GM18868 (cell line): ENCODE results near the gene FAM13A.

ENCODE experiments used
- ATAC-seq: cut with Tn5 transposase; IDR thresholded peaks from one replicate; pipeline ENCODE4 v1.9.1; 2021; ENCODE audit warnings: mild to moderate bottlenecking, moderate library complexity; ENCODE audit not compliant: unreplicated experiment

The FAM13A gene

GRCh38 chr4:88754796-88755195 is 302.2 kb downstream of the FAM13A start:
- no peak for ATAC-seq

DNA sequence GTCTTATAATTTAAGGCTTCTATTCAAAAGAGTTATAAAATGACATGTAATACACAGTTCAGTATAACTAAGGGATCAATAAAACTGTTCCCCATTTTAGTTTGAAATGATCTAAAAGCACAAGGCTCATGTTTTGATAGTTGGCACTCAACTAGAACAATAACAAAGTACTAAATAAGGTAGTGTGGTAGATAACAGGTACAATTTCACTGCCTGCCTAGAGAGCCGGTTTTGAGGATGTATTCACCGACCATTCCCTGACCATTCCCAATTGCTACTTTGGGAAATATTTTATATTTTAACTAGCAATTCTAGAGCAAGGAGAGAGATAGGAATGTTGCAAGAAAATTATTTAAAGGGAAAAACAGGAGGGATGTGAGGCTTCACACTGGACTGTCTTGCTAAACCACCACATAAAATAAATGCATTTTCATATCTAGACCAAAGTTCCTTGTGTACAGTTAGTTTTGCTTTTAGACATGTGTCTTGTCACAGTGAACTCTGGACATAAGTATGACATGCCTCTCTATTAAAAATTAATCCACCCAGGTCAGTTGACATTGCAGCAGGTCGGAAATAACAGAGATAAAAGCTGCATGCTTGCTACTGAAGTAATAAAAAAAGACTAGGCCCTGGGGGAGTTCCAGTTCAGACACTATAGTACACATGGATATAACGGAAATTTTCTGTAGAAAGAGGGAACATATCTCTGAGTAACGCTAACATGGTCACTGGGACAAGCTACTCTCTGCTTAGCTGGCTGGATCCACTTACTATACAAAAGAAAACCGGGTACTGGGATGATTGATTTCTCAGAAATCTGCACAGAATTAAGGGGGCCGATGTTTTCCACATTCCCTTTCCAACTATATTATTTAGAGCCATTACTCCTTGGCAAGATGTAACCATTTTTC is 303.1 kb downstream of the FAM13A start:
- ATAC-seq: no peak

- ATAC-seq: no peak
Measured at GRCh38 chr4:88752754-88753153, 304.2 kb downstream of the FAM13A start.

DNA sequence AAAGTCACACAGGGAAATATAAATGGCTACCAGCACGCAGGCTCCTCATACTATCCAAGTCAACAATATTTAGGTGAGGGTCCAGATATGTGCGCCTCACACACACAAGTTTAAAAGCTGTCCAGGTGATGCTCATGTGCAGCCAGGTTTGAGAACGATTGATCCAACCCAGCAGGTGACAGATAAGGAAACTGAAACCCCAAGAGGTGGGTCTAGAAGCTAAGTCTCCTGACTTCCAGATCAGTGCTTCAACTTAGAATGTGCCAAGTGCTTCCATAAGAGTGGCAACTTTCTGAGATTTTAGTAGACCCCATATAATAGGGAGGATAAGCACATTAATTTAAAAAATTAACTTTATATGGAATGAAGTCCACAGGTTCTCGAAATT is 304.9 kb downstream of the FAM13A start:
- peak; percentile 88 for ATAC-seq

DNA sequence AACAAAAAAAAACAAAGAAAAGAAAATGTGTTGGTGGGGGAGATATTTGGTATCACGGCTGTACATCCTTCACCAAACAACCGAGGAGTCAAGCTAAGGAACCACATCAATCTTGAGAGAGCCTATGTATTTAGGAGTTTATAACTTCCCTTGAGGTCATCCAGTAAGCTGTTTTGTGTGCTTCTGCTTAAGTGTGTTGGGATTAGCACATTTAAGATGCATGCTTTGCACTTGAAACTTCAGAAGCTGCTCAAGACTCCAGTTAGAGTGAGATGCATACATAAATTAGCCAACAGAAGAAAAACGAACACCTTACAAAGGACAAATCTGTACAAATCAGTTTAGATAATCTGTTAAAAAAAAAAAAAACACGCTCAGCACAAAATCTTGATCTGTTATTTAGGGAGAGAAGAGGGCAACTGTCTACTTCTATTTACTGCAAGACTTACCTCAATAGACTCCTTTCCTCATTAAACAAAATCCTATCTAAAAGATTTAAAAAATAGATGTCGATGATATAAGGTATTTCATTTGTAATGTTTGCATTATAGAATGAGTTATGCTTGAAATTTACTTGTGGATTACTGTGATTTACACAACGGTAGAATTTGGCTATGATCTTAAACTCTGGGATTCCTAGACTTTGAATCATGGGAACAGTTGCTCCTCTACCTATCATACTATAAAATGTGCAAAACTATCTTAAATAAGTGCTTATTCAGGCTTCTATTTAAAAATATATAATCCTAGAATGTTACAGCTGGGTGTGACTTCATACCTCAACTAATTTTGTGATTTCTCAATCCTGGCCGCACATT is 305.5 kb downstream of the FAM13A start:
- no peak for ATAC-seq

DNA sequence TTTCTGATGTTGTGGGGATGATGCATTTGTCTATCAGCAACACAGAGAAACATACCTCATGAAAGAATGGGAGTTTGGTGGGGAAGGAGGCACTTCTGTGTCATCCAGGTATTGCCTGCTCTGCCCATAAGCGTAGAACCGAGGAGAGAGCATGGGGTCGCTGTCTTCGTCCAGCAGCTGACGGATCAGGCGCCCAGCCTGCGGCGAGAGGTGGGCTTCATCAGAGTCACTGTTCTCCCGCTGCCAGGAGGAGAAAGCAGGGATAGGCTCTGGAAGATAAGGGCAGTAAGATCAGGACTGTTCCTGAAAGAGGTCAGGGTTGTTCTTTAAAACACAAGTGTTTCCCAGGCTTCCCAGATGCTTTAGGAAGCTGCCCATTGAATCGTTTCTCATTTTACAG is 306.6 kb downstream of the FAM13A start:
- ATAC-seq: no peak

DNA sequence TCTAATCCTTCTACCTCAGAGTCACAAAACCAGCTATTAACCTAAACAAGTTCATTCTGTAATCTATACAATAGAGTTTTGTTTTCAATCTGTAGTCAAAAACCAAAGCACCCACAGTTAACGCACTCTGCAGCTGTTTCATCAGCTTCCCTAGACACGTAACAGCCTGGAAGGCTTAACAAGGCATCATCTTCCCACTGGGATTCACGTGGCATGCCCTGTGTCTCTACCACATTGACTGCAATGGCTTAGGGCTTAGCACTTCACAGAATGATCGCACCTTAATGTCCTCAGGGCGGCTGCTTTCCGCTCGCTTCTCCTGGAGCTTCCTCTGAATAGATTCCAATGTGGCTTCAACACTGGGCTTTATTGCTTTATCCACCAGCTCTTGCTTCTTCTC is 309.6 kb downstream of the FAM13A start:
- ATAC-seq: no peak

GRCh38 chr4:88746206-88746605 is 310.8 kb downstream of the FAM13A start:
- ATAC-seq: no peak

GRCh38 chr4:88745581-88746163 is 311.3 kb downstream of the FAM13A start:
- ATAC-seq: no peak

- no peak for ATAC-seq
Measured at GRCh38 chr4:88745175-88745574, 311.8 kb downstream of the FAM13A start.

GRCh38 chr4:88744609-88745008 is 312.4 kb downstream of the FAM13A start:
- ATAC-seq: no peak

- no peak for ATAC-seq
Measured at GRCh38 chr4:88743696-88744095, 313.3 kb downstream of the FAM13A start.

- ATAC-seq: no peak
Measured at GRCh38 chr4:88742561-88742960, 314.4 kb downstream of the FAM13A start.

- no peak for ATAC-seq
Measured at GRCh38 chr4:88738180-88738579, 318.8 kb downstream of the FAM13A start.

DNA sequence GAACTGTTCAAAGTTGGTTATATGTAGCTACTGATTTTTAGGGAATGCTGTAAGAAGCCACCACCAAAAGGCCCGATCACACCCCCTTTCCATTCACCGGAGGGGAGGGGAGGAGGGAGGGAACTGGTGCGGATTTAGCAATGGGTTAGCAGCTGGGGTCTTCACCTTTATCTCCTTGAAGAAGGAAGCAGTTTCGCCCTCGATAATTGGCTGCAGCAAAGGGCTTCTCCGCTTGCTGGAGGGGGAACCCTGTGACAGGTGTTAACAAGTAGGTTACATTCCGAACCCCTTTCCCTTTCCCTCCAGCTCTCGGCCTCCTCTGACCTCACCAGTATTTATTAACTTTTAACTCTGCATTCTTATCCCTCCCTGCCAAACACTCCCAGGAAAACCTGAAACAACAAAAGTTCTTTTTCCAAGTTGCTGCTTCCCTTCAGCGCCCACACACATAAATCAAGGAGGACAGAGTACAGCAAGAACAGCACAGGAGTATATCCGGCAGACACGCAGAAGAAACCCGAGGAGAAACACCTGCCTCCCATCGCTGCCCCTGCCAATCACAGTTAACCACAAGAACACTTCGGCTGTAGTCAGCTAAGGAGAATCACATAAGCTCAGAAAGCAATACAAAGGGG is 319.6 kb downstream of the FAM13A start:
- ATAC-seq: peak; percentile 97

DNA sequence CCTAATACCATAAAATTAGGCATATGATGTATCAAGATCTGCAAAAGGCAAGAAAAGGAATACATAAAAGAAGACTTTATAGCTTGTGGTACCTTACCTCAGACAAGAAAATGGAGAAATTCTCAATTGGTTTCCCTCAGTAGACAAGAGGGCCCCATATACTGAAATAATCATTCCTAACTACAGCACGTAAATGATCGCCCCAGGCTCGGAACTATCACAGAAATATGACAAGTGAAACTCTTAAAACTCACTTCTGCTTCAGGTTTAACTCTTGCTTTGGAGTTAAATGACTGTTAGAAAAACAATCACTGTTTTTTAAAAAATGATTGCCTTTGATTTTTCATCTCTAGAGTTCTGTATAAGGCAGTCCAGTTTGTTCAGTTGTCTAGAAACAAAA is 320.7 kb downstream of the FAM13A start:
- peak; percentile 45 for ATAC-seq

- no peak for ATAC-seq
Measured at GRCh38 chr4:88735564-88735963, 321.4 kb downstream of the FAM13A start.

- ATAC-seq: no peak
Measured at GRCh38 chr4:88734403-88734949, 322.5 kb downstream of the FAM13A start.

DNA sequence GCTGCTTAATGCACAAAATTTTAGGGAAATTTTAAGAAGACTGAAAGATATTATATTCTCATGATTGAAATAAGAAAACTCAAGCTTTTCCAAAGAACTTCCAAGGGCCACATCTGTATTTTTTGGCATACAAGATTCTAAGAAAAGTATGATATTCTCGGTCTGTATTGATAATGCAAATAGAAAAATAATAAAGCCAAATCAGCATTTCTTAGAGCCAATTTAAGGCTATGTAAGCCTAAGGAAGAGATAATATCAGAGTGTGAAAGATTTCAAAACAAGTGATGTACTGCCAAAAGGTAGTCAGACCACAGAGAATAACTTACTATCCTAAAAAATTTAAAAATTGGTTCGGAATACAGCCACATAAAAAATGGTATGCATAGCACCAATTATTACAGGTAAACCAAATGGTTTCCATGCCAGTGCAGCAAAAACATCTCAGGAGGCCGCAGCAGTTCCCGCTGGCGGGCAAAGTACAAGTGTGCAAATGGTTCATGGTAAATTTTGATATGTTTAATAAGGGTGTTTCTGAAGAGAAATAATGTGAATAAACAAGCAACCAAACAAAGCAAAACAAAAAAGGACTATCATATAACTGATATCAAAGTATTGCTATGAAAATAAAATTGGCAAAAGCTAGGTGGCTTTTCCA is 324.1 kb downstream of the FAM13A start:
- no peak for ATAC-seq

GRCh38 chr4:88731381-88731780 is 325.6 kb downstream of the FAM13A start:
- ATAC-seq: no peak
